OCI-LY1 (cell line): ENCODE results near the gene ARHGAP24.

ENCODE experiments used
- CTCF ChIP-seq: fragments of 200-600 bp; sonication (generic), shearing (Covaris generic); IDR thresholded peaks from 2 replicates; pipeline ENCODE4 v1.5.1; 2017; ENCODE audit warnings: mild to moderate bottlenecking, antibody characterized with exemption, low read length, moderate library complexity, mixed read lengths
- EZH2 ChIP-seq: fragments of 200-600 bp; sonication (generic), shearing (Covaris generic); IDR thresholded peaks from 2 replicates; pipeline ENCODE4 v1.8.0; 2017; ENCODE audit warnings: borderline replicate concordance, mixed run types, mild to moderate bottlenecking, antibody characterized with exemption, low read length, moderate library complexity, mixed read lengths

GRCh38 chr4:85644061-85644460, 169.1 kb downstream of the ARHGAP24 start:
- TF ChIP-seq EZH2 (no peak), CTCF (no peak)
